DND-41 (cell line): ENCODE measurements around the gene RAPGEF1.

Source experiments
- ATAC-seq: fragments of 200-7000 bp; cut with Tn5 transposase; 3 replicates; pipeline ENCODE4 v1.9.1; 2021; ENCODE audit warnings: low read depth; ENCODE audit not compliant: insufficient read depth
- DNase-seq: peaks from one replicate; pipeline ENCODE4 v3.0.0-alpha.2; 2020
- H2AFZ ChIP-seq: 2 replicates; pipeline ENCODE4 v1.6.0; 2012; ENCODE audit warnings: low read depth, low read length
- H3K27ac ChIP-seq: 2 replicates; pipeline ENCODE4 v1.5.1; 2012; ENCODE audit warnings: low read length, inconsistent platforms
- H3K27me3 ChIP-seq: fragments of 200-600 bp; sonication (generic); 2 replicates; pipeline ENCODE4 v1.6.0; 2012; ENCODE audit warnings: low read length, mild to moderate bottlenecking, inconsistent platforms; ENCODE audit not compliant: insufficient read depth, poor library complexity
- H3K36me3 ChIP-seq: 2 replicates; pipeline ENCODE4 v1.5.1; 2012; ENCODE audit warnings: low read length, inconsistent platforms; ENCODE audit not compliant: insufficient read depth
- H3K4me1 ChIP-seq: 2 replicates; pipeline ENCODE4 v1.5.1; 2012; ENCODE audit warnings: mild to moderate bottlenecking, low read length; ENCODE audit not compliant: insufficient read depth
- H3K4me2 ChIP-seq: 2 replicates; pipeline ENCODE4 v1.6.0; 2012; ENCODE audit warnings: mild to moderate bottlenecking, moderate library complexity, low read length, inconsistent platforms; ENCODE audit not compliant: insufficient read depth
- H3K4me3 ChIP-seq, 2 experiments: fragments of 200-600 bp in 1 of 2; shearing (Covaris generic) in 1 of 2; 2 replicates each; pipeline ENCODE4 v1.5.1; 2012 to 2016; ENCODE audit warnings: inconsistent platforms in 2 of 2, low read length in 2 of 2, mild to moderate bottlenecking in 2 of 2, low read depth in 1 of 2, moderate library complexity in 1 of 2
- H3K79me2 ChIP-seq: 2 replicates; pipeline ENCODE4 v1.6.0; 2012; ENCODE audit warnings: low read length, inconsistent platforms; ENCODE audit not compliant: insufficient read depth
- H3K9ac ChIP-seq: 2 replicates; pipeline ENCODE4 v1.6.0; 2012; ENCODE audit warnings: low read depth, mild to moderate bottlenecking, inconsistent platforms, low read length, moderate library complexity
- H3K9me3 ChIP-seq: 2 replicates; pipeline ENCODE4 v1.5.1; 2012; ENCODE audit warnings: low read length, moderate library complexity, mild to moderate bottlenecking, inconsistent platforms; ENCODE audit not compliant: insufficient read depth, severe bottlenecking
- H4K20me1 ChIP-seq: 2 replicates; pipeline ENCODE4 v1.6.0; 2012; ENCODE audit warnings: low read length; ENCODE audit not compliant: insufficient read depth
- CTCF ChIP-seq: IDR thresholded peaks from 2 replicates; pipeline ENCODE4 v1.5.1; 2012; ENCODE audit warnings: borderline replicate concordance, low read length, moderate library complexity, mild to moderate bottlenecking; ENCODE audit not compliant: poor library complexity, severe bottlenecking; ENCODE audit errors: extremely low read depth
- EZH2 ChIP-seq: IDR thresholded peaks from 3 replicates; pipeline ENCODE4 v1.6.1; 2012; ENCODE audit warnings: borderline replicate concordance, low read depth, mild to moderate bottlenecking, moderate library complexity, low read length, inconsistent platforms; ENCODE audit not compliant: severe bottlenecking

The RAPGEF1 gene

DNA sequence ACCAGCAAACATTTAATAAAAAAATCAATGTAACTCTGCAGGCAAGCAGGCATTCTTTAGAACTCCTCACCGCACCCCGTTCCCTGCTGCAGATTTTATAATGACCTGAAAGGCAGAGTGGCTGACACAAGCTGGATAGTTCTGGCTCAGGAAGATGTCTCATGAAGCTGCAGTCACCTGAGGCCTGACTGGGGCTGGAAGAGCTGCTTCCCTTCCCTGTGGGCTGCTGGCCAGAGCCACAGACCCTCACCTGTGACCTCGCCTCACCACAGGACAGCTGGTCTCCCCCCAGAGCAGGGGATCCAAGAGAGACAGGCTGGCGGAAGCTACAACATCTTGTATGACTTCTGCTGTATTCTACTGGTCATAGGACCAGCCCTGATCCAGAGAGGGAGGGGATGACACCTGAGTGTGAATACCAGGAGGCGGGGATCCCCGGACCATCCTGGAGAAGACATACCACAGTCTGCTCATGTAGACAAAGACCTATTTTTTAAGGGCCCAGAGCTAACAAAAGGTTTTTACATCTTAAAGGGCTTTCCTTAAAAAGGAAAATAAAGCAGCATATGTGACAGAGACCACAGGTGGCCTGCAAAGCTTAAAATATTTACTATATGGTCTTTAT is 43.9 kb downstream of the RAPGEF1 start:
- H3K27ac ChIP-seq, result no peak overlapping the region
- H3K4me2 ChIP-seq, result no peak overlapping the region
- DNase-seq, result no peak
- H2AFZ ChIP-seq, result no peak overlapping the region
- TF ChIP-seq EZH2 (no peak), CTCF (no peak)
- H3K36me3 ChIP-seq, result no peaks in the 10 kb centered on the region
- H3K9ac ChIP-seq, result no peak overlapping the region
- peaks cover 33% of the 10 kb centered on the region for H3K79me2 ChIP-seq
- H3K4me3 ChIP-seq, result no peak overlapping the region
- peaks cover 78% of the 10 kb centered on the region for H4K20me1 ChIP-seq
- no peak for ATAC-seq
- H3K4me1 ChIP-seq, result peaks cover 5% of the 10 kb centered on the region; the same call in 1 of the 2 replicates
- H3K27me3 ChIP-seq, result no peaks in the 10 kb centered on the region
- H3K9me3 ChIP-seq, result no peaks in the 10 kb centered on the region

DNA sequence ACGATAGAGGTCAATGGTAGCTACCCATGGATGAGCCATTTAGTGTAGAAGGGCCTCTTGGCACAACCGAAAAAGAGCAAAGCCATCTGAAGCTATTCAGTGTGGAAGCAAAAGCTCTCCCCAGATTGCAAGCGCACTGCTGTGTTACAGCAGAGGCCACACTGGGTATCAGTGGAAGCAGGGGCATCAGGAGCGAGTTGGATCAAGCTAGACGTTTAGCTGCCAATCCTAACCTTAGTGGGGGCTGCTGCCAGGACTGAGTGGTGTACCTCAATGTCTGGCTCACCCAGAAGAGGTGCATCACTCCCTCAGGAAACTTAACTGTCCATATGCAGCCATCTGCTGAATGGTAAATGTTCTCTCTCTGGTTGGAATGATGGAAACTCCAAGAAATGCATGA is 44.5 kb downstream of the RAPGEF1 start:
- Histone ChIP-seq H3K4me1 (peaks cover 5% of the 10 kb centered on the region; the same call in 1 of the 2 replicates), H3K9me3 (no peaks in the 10 kb centered on the region), H3K79me2 (peaks cover 30% of the 10 kb centered on the region), H3K9ac (no peak overlapping the region), H3K27me3 (no peaks in the 10 kb centered on the region), H3K4me3 (no peak overlapping the region), H4K20me1 (peaks cover 77% of the 10 kb centered on the region), H3K27ac (no peak overlapping the region), H2AFZ (no peak overlapping the region), H3K36me3 (no peaks in the 10 kb centered on the region), H3K4me2 (no peak overlapping the region)
- no peak for TF ChIP-seq CTCF
- no peak for TF ChIP-seq EZH2
- ATAC-seq, result no peak
- DNase-seq, result no peak

GRCh38 chr9:131693651-131694597 is 46.0 kb downstream of the RAPGEF1 start:
- no peaks in the 10 kb centered on the region for H3K9me3 ChIP-seq
- TF ChIP-seq EZH2 (no peak), CTCF (no peak)
- no peak overlapping the region for H2AFZ ChIP-seq
- H4K20me1 ChIP-seq, result peaks cover 70% of the 10 kb centered on the region
- H3K36me3 ChIP-seq, result no peaks in the 10 kb centered on the region
- peaks cover 26% of the 10 kb centered on the region for H3K79me2 ChIP-seq
- H3K27me3 ChIP-seq, result no peaks in the 10 kb centered on the region
- no peak for DNase-seq
- H3K4me2 ChIP-seq, result no peak overlapping the region
- ATAC-seq, result no peak
- H3K9ac ChIP-seq, result no peak overlapping the region
- peaks cover 5% of the 10 kb centered on the region; the same call in 1 of the 2 replicates for H3K4me1 ChIP-seq
- H3K4me3 ChIP-seq, result no peak overlapping the region
- H3K27ac ChIP-seq, result no peak overlapping the region
